Ammon's horn (tissue), 1 donor: Measurements from ENCODE around the gene TMEM131L.
"Not testable (repeated sequence)": the region's sequence is repeated elsewhere in the genome, so short reads cannot be mapped to it uniquely, and the experiment has no call there.

Experiments
- DNase-seq: peaks from one replicate; pipeline ENCODE4 v3.0.0-alpha.2; 2016; ENCODE audit warnings: low spot score

Gene TMEM131L

DNA sequence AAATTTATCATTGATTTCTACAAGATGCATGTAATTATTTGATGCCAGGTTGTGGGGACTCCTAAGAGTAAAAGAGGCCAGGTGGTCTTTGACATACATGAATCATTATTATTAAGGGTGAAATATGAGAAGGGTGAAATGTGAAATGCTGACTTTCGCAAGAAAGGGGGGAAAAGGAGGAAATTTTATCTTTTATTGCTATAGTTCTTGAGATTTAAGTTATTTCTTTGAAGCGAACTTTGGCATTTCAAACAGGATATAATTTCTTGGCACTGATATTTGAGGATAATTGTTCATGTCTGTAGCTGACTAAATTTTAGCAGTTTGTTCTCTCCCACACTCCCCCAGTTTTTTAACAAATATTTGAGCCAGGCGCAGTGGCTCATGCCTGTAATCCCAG lies 80.1 kb downstream of the TMEM131L start:
- no peak for DNase-seq

DNA sequence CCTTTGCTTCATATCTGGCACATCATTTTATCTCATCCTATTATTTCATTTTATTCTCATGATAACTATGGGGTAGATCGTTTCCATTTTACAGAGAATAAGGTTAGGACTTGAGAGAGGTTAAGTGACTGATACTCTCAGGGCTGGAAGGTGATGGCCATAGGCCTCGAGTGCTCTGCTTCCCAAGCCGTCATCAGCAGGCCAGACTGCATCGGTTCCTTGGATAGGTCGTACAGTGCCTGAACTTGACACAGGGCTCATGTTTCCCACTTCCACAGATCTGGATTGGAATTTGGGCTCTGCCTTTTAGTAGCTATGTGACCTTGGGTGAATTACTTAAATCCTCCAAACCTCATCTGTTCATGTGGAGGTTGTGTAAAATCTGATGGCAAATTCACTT lies 81.4 kb downstream of the TMEM131L start:
- no peak for DNase-seq

DNA sequence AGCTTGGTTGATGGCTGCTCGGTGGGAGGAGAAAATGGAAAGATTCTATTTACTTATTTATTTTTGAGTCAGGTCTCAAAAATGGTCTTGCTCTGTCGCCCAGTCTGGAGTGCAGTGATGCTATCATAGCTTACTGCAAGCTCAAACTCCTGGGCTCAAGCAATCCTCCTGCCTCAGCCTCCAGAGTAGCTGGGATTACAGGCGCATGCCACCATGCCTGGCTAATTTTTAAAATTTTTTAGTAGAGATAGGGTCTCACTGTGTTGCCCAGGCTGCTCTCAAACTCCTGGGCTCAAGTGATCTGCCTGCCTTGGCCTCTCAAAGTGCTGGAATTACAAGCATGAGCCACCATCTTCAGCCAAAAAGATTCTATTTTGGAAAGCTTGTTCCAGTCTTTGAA lies 82.7 kb downstream of the TMEM131L start:
- DNase-seq, result not testable (repeated sequence)

DNA sequence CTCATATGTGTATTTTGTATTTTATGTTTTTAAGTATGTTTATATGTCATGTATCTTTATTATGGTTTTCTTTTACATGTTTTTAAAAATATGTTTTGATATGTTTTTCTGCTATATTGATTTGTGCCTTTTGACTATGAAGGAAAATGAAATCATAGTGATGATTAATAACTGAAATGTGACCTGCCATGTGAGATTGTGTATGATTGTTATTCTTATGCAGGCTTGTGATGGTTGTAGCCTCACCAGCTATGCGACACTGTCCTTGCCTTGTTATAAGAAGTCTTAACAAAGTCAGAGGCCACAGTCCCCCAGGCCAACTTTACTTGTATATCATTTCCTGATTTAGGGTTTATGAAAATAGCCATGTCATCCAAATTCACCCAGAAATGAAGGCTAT lies 83.2 kb downstream of the TMEM131L start:
- DNase-seq, result no peak

DNA sequence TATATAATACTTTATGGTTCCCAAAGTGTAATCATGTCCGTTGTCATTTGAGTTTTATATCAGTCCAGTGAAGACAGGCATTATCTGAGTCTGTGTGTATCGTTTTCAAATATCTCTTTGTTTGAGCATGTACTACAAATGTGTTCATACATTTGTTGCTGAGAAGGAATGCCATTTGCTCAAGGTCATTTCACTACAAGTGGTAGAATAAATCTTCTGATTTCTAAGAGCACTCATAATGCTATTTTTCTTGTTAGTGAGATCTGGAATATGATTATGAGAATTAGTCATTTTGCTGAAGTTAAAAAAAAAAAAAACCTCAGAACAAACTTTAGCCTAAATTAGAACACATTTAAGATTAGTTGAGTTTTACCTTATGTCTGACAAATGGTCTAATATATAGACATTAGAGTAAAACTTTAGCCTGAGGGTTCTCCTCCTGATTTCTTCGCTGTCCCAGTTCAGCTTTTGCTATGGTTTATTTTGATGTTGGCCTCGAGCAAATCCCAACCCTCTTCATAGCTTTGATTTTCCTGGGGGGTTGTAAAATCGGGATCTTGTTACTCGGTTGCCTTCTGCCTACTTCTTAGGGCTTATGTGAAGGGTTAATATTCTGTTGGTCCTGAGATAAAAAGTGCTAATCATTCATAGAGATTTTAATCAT lies 87.1 kb downstream of the TMEM131L start:
- no peak for DNase-seq

DNA sequence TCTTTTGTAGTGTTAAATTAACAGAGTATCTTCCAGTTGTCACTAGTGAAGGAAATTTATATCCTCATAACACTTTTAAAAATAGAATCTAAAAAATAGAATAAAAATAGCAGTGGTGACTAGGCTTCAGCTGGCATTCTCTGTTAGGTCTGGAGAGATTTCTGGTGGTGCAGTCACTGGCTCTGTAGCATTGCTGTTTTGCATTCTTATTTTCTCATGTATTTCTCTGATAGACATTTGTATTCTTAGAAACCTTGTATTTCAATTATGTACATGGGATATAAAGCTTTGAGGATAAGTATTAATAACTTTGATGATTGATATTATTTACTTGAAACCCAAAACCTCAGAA lies 87.6 kb downstream of the TMEM131L start:
- no peak for DNase-seq

DNA sequence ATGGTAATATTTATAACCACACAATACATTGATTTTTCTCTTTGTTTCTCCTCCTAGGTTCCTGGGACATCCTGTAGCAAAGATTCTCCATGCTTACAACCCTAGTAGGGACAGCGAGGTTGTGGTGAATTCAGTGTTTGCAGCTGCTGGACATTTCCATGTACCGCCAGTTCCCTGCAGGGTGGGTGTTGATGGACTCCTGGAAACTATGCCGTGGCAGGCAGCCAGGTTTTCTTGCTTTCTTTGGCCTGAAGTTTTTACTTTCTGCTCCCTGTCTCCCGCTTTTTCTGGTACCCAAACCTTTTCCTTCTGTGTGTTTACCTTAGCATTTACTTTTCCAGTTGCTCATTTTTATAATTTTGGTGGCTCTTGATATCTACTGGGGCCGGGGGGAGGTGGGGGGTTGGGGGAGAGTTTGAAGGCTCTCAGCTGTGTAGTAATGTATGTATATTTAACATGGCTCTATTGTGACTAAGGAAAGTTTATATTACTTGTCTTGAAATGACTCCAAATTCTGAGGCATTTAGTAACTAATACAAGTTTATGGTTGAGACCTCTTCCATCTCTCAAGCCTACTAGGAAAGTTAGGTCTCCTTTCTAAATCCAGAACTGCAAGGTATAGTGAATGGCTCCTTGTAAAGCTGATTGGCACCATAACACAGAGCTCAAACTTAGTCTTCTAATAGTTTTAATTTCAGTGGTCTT lies 89.7 kb downstream of the TMEM131L start:
- DNase-seq, result no peak

DNA sequence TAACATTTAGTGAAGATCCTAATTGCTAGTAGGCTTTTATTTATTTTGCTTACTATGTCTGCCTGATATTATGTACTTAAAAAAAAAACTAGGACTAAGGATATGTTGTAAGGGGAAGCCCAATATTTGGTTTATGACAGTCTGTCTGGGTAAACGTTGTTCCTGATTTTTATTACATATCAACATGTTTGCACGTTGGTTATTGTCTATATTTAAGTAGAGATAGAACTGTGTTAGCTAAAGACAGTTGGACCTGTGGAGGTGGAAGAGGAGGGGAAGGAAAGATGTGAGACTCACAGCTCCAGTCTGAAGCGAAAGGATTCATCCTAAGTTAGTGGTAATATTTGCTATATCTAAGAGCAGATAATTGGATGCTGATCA lies 90.3 kb downstream of the TMEM131L start:
- DNase-seq, result no peak

DNA sequence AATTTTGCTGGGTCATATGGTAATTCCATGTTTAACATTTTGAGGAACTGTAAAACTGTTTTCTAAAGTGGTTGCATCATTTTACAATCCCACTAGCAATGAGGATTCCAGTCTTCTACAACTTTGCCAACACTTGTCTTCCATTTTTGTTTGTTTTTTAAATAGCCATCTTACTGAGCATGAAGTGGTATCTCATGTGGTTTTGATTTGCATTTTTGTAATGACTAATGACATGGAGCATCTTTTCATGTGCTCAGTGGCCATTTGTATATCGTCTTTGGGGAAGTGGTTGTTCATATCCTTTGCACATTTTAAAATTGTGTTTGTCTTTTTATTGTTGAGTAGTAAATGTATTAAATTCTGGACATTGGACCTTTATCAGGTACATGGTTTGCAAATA lies 94.7 kb downstream of the TMEM131L start:
- no peak for DNase-seq

DNA sequence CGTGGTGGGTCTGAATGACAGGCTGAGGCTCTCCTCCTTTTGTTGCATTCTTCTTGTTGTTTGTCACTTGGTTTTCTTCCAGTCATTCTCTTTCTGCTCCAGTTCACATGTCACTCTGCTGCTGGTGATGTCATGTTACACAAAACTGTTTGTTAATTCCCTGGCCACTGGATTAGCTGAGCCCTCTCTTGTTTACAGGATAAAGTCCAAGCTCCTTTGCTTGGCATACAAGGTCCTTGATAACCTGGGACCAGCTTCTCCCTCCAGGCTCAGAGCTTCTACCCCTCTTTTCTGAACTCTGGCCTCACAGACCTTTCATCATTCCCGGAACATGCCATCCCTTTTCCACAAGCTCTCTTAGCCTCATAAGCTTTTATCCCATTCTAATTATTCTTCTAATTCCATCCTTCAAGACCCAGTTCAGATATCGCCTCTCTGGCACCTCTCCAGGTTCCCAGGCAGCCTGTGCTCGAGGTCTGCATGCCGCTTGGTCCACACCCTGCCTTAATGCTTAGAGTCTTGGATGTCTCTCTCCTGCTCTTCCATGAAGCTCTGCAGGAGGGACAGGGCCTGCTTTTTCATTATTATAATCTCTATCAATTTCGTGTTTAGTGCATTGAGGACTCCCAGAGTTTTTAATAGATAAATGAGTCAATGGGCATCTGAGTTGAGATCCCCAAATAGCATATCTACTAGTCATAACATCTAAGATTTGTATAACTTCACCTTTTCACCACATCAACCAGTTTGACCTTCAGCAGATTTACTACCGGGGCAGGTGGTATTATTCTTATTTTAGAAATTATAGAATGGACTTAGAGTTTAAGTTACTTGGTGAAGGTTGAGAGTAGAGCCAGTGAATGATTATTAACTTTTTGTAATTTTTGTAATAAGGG lies 98.7 kb downstream of the TMEM131L start:
- DNase-seq, result peak; percentile 80

DNA sequence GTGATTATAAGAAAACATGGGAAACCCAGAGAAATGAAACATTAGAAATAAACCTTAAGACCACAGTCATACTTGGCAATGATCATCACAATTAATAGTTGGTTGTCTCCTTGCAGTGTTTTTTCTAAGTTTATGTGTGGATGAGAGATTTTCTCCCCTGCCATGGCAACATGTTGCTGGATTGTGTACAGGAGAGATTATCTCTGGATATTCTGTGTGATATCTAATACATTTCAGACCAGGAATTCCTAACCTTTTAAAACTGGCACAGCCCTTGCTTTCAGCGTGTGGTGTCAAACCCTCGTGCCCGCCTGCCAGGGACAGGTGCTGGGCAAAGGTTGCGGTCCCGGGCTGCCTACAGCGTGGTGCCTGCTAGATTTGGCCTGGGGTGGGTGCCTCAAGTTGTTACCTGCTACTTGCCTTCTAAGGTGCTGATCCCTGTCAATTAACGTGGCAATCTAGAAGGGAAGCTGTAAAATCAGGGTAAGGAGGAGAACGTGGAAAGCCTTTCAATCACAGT lies 100.5 kb downstream of the TMEM131L start:
- no peak for DNase-seq

DNA sequence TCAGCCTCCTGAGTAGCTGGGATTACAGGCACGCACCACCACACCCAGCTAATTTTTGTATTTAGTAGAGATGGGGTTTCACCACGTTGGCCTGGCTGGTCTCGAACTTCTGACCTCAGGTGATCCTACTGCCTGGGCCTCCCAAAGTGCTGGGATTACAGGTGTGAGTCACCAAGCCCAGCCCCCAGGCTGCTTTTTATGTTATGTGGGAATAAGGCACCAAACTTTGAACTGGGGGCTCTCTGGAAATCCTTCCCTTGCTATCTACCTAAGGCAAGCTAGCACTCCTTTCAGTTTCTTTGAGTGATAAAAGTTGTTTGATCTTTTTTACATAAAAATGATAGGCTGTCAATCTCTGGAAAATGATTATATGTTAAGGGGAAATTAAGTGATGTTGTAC lies 101.5 kb downstream of the TMEM131L start:
- not testable (repeated sequence) for DNase-seq

DNA sequence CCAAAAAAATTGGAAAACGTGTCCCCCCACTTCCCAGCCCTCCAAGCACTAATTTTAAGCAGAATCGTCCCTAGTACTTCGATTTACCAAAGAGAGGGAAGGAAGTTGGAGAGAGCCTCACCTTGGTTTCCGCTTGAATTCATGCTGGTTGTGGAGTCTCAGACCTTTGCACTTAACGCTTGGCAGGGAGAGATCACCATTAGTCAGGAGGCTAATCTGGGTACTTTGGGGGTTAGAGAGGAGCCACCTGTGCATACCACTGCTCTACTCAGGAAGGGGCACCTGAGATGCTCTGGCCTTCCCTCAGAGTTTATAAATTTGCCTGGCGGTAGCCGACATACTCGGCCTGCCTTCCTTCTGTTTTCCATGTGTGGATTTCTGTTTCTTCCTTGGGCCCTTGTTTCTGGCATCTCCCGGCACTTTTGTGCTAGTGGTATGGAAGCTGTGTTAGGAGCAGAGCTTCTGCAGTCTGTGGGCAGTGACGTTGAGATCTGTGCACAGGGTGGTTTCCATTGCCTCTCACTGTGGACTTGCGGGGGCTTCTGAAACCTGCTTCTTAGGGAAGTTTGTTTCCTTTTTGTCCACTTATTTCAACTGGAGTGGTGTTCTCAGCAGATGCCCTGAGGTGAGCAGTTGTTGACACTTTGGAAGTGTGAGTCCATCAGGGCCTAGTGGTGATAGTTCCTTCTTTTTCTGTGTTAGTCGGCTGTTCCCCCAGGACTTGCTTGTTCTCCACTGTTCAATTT lies 104.2 kb downstream of the TMEM131L start:
- no peak for DNase-seq

DNA sequence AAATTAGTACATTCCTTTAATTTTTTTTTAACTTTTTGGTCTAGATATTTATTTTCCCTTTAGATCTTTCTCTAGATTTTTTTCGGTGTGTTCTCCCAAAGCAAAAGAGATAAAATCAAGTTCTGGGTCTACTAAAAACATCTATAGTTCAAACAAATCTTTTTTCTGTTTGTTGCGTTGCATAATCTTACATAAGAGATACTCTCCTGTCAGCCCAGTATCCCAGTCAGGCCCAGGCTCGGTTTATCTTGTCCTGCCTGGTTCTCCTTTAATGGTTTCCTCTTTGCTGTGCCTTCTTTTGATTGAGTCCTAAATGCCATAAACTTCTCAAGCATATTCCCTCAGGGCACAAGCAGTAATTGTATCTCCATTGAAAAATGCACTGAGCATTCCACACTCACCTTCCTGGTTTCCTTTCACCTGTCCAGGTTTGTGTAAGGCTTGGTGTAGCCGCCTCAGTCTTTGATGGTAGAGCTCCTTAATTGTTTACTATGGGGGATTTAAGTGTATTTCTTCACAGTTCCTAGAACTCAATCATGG lies 104.9 kb downstream of the TMEM131L start:
- no peak for DNase-seq

DNA sequence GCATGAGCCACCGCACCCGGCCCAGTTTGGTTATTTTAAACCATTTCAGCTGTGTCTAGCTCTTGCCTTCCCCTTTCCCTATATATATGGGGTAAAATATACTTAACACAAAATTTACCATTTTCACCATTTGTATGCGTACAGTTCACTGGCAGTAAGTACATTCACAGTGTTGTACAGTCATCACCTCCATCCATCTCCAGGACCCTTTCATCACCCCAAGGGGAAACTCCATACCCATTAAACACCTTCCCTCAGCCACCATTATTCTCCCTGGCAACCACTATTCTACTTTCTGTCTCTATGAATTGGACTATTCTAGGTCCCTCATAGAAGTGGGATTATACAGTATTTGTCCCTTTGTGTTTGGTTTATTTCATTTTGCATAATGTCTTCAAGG lies 106.4 kb downstream of the TMEM131L start:
- no peak for DNase-seq

DNA sequence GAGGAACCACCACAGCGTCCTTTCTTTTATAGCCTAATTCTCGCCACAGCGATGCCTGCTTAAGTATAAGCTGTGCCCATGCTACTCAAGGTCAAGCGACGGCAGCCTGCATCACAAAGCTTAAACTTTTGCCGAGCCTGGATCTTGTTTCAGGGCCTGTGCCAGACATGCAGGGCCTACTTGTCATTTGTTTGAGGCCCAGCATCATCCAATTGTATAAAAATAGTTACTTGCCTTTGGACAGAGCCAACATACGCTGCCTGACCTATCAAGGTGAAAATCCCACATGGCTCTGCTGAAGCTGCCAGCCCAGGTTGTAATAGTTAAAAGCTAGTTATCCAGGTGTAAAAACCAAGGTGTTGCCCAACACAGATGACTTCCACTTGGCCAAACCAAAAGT lies 107.1 kb downstream of the TMEM131L start:
- DNase-seq, result no peak

DNA sequence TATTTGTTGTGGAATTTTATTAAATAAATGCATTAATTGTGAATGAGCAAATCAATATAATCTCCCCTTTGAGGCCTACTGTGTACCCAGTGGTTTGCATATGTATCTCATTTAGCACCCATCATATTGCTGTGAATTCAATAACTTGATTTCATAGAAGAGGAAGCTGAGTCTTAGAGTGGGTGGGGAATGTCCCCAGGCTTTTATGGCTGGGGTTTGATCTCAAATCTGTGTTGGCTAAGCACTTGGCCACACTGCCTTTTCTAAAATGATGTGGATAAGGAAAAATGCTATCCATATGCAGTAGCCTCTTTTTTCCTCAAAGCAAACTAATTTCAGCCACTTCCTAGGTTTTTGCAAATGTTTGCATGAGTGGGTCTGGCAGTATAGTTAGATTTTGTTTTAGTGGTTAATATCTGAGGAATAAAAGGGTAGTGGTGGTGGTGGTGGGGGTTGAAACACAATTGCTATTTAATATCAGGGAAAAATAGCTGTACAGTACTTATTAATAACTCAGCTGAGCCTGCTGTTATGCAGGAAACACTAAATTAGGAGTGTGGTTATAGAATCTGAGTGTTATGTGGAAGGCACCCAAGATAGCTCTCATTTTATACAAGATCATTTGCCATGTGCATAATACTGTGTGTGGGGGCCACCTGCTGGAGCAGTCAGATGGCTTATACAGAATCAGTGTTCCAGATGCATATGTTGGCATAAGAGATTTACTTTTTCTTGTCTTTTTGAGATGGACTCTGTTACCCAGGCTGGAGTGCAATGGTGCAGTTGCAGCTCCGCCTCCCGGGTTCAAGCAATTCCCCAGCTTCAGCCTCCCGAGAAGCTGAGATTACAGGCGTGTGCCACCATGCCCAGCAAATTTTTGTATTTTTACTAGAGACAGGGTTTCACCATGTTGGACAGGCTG lies 108.0 kb downstream of the TMEM131L start:
- DNase-seq, result peak; percentile 89

DNA sequence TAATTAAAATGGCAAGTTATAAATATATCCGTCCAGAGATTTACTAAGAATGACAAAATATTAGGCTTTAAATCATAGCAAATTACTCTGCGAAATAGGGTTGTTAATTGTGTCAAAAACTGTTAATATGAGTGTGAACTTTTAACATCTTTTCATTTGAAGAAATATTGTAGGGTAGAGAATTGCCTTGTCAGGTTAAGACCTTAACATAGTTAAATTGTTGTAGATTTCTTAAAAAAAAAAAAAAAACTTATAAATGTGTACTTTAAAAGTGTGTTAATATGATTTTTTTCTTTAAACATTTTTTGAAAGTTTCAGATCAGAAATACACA lies 110.2 kb downstream of the TMEM131L start:
- no peak for DNase-seq

DNA sequence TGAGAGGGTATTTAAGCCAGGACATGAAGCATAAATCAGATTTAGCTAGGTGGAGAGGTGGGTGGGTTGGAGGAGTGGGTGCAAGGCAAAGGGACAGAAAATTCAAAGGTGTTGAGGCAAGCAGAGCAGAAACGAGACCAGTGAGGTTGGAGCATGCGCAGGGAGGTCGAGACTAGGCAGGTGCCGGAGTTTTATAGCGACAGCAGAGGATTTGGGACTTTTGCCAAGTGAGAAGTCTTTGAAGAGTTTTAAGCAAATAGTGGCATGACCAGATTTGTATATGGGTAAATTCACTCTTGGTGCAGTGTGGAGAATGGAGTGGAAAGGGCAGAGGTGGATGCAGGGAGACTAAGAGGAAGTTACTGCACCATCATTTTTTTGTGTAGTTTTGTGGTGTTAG lies 110.9 kb downstream of the TMEM131L start:
- no peak for DNase-seq

DNA sequence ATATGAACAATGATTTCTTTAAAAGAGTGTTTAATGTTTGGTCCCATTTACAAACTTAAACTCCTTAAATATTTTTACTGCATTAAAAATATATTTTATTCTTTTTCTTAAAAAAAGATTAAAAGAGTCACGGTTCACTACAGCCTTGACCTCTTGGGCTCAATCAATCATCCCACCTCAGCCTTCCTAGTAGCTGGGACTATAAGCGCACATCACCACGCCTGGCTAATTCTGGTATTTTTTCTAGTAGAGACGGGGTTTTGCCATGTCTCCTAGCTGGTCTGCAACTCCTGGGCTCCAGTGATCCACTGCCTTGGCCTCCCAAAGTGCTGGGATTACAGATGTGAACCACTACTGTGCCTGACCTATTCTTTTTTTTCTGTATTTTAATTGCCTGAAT lies 113.2 kb downstream of the TMEM131L start:
- DNase-seq, result no peak

DNA sequence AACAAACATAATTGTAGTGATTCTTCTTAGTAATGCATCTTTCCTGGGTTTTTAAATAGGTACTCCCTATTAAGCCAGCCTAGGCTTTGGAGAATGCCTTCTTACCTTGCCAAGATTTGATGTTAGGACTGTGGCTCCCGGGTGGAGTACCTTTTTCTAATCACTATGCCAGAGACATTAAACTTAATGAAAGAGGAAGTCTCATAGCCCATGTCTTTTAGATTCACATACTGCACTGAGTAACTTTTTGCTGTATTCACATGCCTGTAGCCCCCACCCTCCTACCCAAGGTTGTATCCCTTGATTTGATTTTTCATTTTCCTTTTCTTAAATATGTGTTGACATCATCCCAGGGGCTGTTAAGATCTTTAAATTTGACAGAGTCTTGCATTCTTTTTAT lies 113.7 kb downstream of the TMEM131L start:
- DNase-seq, result no peak
